ENCODE results near the gene MYO1E.

Gene MYO1E

DNA sequence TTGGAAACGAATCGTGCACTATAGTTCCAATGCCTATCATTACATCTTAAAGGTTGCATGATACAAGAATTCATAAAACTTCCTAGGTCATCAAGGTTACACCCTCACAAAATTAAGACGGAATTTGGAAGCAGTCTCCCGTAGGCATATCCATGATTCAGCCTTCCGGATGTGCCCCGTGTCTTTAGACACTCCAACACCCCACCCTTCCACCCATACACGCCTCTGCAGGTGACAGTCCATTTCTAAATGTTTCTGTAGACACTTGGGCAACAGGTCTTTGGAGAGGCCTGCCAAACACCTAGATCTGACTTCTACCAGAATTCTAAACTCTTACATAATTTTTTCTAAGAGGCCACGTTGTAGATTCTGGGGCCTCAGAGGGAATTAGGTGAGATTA, 116.2 kb downstream of the MYO1E start:
- no peak for DNase-seq

DNA sequence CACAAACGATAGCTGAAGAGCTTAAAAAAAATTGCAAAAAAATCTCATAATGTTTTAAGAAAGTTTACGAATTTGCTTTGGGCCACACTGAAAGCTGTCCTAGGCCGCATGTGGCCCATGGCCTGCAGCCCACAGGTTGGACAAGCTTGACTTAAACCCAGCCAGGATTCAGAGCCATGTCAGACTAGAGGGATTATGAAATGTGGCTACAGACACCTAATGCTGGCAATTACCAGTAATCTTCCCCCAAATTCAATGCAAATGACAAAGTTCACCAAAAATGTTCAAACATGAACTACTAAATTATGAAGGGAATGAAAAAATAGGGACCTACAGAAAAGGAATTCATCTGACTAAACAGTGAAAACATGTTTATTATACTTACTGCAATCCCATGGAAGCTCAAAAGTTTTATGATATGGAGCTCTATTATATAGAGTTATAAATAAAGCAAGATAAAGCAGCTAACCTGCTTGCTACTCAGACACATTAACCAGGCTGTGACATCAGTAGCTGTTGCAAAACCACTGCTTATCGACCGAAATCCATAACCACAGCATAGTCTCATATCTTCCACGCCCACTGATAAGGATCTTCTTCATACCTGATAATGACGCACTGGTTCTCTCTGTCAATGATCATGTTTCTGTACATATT, 116.9 kb downstream of the MYO1E start:
- no peak for DNase-seq

DNA sequence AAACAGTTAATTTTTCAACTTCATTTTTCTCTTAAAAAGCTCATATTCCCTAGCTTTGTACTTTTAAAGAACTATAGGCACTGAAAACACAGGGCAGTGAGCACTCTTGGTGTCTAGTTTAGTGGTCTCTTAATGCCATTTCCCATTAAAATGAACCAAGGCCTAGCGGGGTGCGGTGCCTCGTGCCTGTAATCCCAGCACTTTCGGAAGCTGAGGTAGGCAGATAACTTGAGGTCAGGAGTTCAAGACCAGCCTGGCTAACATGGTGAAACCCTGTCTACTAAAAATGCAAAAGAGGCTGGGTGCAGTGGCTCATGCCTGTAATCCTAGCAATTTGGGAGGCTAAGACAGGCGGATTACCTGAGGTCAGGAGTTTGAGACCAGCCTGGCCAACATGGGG, 120.5 kb downstream of the MYO1E start:
- no peak for DNase-seq

DNA sequence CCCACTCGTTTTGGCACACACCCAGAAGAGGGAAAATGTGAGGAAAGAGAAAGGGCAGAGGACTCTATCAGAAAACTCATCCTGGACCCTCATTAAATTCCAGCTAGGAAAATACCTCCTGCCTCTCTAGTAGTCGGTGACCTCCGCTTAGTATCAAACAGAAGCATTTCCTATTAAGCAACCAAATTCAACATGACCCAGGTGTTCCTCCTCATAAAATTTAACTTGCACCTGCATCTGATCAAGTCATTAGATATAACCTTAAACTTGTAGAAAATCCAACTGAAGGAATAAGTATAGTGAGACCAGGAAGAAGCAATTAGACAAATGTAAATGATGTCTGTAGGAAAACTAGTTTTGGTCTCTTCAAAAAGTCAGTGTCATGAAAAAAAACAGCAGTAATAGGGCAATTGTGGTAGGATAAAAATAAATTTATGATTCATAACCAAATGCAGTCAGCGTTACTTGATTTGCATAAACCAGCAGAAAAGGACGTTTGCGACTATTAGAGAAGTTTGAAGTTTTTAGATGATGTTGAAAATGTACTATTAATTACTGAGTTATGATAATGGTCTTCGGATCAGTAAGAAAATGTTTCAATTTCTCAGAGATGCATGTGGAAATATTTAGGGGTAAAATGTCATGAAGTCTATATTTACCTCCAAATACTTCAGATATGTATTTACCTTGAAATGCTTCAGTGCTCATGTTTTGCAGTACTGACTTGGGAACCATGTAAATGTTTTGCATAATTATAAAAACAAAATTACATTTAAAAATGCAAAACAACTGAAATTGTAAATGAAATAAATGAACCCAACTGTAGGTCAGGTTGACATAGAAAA, 121.4 kb downstream of the MYO1E start:
- no peak for DNase-seq

DNA sequence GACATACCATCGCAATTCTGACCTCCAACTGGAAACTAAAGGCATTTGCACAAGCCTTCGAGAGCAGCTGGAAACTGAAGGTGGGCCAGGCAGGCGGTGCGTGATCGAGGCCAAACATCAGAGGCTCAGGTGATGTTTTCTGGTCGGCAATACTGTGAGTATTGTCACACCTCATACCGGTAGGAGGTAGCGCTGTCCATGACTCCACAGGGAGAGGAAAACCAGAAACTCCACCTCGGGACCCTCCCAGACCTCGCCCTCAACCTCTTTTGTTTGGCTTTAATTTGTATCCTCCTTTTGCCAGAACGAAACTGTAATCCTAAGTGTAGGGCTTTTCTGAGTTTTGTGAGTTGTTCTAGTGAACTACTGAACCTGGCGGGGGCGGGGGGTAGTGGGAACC, 122.4 kb downstream of the MYO1E start:
- no peak for DNase-seq

DNA sequence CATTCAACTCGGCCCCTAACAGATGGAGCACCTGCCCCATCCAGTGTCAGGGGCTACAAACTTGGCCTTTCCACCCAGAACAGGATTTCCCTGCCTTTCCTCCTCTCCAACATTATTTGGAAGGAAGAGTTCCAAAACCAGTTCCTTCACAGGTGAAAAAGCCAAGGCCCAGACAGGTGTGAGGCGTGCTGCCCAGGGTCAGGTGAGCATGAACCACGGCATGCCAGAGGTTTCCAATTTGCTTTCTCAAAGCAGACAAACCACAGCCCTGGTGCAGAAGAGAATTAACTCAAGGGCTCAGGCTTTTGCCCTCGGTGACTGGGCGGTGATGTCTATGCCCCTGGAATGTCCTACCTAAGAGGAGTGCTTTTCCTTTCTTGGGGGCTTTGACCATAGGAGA, 122.9 kb downstream of the MYO1E start:
- no peak for DNase-seq

DNA sequence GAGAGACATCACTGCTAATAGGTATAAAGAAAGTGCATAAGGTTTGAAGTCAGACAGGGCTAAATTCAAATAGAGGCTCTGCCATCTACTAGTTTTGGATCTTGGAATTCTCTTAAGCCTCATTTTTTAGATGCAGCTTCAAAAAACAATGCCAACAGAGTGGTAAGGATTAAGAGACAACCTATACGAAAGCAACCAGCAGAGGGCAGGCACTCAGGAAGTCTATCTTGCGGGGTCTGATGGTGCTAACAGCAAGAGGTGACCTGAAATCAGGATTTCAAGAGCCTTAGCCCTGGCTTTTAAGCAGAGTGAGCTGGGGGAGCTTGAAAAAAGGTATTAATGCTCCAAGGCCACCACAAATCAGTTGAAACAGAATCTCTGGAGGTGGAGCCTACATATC, 125.3 kb downstream of the MYO1E start:
- DNase-seq, result peak; percentile 18 to 63

DNA sequence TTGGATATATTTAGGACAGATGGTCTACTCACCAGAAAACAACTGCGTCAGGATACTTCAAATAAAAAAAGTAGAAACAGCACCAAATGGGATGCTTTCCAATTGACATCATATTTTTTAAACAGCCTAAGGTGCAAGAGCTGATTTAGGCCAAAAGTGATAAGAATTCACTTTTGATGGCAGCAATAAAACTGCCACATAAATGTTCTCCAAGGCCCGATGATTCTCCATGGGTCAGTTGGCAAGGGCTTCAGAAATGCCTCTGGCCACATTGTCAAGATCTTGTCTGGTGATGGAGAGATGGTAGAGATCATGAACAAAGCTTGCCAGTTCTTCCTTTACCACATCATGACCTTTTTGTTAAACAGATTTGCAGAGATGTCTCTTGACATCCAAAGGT, 127.1 kb downstream of the MYO1E start:
- DNase-seq, result no peak

DNA sequence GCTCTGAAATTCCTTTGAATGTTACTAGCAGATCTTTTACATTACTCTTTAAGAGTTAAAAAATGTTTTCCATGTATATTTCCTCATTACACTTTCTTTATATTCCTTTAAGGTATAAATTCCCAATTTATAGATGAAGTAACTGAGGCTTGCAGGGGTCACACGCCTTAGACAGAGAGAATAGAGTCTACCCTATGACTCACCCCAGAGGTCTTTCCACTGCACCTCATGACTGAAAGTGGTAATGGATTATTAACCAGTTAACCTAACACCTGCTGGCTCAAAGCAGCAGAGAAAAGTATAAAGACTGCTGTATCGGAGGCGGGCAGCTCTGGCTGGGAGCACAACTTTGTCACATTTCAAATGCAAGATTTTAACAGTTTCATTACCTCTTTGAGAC, 128.3 kb downstream of the MYO1E start:
- DNase-seq, result no peak

DNA sequence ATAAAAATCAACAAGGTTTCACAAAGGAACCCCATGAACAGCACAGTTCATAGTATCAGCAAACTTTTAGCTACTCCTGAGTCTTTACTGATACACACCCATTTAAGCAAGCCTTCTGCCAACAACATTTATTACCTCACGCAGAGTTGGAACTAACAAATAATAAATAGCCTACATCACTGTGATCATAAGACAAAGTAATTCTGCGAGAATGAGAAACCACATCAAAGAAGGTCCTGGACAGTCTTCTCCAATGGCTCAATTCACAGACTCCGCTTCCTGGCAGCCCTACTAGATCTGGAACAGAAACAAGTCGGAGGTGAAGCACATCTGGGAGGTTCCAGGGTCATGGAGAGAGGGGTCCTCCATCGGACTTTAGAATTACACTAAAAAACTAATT, 129.0 kb downstream of the MYO1E start:
- DNase-seq, result no peak

DNA sequence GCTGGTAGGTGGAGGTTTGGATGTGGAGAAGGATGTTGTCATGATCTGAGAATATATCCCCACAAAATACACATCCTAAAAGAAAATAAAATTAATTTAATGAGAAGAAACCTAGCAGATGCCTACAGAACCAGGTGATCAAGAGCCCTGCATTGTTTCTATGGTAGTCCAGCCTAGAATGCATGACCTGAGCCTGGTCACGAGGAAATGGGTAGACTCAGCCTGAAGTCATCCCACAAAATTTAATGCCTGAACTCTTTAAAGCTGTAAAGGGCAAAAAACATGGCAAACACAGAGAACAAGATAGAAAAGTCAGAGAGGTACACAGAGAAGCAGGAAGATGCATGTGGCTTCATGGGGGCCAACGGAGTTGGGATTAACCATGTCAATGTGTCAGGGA, 130.0 kb downstream of the MYO1E start:
- DNase-seq, result no peak

DNA sequence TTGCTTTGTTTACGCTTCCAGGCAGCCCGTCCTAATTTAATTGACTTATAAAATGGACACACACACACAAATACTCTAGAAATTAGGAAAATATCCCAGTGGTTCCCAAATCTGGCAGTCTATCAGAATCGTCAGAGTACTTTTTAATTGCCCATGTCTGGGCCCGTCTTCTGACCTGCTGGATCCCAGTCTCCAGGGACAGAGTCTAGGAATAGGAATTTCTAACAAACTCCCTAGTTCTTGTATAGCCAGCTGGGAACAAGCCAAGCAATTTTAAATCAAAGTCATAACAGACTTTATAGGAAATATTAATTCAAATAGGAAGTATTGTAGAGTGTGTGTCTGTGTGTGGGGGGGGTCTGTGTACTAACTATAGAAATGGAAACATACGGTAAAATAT, 132.6 kb downstream of the MYO1E start:
- DNase-seq, result no peak

DNA sequence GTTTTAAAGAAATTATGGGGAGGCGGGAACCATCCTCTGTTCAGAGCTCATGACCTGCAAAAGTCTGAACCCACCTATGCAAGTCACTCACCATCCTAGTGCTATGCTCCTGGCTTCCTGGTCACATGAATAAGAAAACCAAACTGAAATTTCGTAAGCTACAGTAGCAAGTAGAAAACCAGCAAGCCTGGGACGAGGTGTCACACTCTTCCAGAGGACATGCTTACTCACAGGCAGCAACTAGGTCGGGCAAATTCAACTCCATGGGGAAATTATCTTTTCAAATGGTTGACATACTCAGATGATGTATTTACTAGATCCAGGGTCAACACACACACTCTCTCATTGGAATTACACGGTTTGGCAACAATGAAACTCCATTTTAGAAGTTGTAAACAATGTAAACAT, 134.7 kb downstream of the MYO1E start:
- DNase-seq, result no peak

DNA sequence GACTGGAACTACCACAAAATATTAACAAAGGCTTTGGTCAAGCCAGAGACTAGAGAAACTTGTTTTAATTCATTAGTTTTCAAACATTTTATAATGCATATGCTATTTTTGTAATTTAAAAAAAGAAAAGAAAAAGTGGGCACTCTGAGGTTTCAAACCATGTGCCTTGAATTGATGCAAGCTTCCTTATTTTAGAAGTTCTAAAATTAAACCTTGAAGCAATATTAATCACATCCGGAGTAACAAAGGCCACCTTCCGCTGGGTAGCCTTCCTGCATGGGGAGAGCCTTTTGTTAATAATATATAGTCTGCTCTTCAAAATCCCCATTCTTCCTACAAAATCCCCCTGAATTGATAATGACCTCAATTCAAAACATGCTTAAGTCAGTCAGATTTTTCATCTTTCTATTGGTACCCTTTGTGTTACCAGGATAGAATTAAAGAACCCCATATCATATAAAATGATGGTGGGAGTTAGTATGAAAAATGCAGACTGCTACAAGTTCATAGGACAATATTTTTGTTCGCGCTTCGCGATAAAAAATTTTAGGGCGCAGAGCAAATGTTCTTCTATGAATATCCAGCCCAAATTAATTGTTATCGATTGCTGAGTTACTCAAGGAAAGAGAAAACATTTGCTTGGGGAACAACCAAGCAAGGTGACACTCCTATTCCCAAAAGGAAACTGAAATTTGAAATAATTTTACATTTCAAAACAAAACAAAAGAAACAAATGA, 135.4 kb downstream of the MYO1E start:
- no peak for DNase-seq

DNA sequence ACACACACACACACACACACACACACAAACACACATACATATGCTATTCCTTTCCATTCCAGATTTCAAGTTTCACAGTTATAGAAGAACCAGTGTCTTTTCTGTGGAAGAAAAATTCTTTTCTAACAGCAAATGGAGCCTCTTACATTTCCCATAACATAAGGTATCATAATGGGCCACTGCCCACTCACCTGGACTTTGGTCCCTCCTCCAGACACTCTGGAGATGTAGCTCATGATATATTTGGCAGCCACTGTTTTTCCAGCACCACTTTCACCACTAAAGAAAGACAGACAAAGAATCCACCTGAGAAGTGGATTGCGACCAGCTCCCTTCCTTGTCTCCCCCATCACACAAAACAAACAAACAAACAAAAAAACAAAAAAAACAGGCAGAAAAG, 136.3 kb downstream of the MYO1E start:
- DNase-seq, result no peak

DNA sequence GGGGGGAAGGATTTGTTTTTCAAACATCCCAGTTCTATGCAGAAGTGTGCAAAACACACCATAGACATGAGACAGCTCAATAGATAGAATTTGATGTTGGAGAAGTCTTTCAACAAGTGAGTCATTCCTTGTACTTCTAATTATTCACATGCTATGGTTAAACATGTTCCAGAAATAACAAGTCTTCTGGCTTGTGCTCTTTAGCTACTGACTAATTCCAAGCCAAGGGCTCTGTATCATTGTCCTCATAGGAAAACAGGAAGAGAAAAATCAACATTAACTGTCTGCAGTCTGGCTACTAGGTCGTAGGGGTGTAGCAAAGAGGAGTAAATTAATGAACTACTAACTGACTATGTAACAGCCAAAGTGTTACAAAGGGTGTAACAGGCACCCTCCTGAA, 140.2 kb downstream of the MYO1E start:
- no peak for DNase-seq

DNA sequence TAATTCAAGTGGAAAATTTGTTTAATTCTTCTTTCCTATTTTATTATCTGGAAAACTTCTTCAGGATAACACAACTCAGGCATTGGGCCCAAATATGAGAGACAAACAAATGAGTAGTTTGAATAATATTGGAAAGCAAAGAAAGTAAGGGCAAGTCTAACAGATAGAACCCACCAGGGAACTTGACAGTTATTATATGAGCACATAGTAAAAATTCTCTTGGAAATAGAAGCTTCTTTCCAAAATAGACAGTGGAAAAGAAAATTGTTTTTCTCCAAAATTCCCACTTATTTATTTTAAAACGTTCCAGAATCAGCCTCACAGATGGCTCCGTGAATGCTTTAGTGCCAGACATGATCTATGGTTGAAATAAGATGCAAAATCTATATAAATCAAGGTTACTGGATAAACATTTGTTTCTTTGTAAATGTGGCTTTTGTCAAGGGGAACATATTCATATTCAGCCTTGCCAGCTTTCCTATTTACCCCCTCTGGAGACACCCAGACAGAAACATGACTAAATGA, 142.1 kb downstream of the MYO1E start:
- DNase-seq, result no peak

DNA sequence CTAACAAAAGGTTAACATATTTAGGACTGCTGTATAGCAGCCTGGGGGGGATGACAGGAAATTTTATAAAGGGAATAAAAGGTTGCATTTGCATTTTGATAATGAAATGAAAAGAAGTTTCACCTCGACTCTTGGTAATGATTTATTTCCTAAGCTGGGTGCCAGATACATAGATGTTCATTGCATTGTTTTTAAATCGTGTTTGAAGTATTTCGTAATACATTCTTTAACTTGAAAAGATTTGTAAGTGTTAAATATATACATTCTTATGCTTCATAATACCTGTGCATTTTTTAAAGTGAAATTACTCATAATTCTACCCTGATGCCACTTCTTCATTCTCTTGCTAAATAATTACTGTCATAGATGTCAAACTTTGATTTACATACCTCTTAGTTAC, 143.2 kb downstream of the MYO1E start:
- DNase-seq, result no peak

DNA sequence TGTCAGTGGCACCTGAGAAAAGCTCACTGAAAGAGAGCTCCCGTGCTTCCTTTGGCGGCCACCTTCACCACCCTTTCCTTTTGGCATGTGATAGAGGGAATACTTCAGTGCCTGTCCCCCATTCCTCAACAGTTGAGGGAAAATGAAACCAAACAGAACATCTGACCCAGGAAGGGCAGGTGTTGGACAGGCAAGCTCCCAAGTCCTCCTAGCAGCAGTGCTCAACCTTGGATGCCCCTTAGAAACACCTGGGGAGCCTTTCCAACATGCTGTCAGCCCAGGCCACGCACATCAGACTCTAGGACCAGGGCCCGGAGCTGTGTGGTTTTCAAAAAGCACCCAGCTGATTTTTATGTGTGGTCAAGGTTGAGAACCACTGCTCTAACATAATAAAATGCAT, 143.7 kb downstream of the MYO1E start:
- no peak for DNase-seq

DNA sequence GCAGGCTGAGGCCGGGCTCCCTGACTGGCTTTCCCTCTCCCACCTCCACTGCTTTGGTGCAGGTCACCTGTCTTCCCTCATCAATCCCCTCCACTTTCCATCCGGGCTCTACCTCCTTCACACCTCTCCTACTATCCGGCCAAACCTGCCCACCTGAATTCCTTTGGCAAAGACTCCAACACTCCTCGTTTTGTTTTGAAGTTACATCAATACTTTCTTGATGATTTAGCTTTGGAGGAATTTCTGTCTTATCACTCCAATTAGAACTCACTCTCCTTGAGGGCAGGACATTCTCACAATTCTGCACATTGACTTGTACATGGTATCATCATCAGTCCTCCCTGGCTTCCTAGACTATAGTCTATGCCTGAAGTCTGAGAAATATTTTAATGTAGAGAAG, 145.7 kb downstream of the MYO1E start:
- no peak for DNase-seq

DNA sequence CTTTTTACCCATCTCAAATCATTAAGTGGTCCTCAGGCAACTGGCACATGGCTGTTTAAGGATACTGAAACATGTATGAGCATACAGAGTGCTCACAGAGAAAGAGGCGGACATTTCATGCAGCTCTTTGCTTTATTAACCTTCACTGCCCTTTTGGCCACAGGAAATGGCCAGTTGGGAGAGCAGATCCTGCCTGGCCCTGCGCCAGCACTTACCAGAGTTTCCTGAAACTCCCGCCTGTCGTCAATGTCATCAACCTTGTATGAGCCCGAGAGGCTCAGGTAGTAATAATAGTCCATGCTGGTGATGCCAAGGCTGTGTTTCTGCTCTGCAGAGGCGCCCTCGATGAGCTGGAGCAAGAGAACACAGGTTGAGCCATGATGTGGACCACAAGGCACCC, 148.2 kb downstream of the MYO1E start:
- no peak for DNase-seq

DNA sequence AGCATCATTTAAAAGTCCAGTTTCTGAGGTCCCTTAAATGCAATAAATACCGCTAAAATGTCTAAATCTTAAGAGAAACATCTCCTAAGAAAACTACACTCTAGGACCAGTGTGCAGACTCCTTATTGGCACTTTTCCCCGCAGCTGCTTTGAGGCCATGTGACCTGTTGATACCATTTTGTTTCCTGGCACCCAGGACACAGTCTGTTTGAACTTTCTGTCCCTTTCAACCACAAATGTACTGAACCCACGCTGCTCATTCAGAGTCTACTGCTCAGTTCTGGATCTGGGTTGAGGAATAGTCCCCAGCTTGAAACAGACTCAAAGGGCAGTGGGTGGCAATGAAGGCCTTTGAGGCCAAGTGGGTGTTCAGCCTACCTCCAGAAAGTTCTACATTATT, 148.9 kb downstream of the MYO1E start:
- DNase-seq, result no peak

DNA sequence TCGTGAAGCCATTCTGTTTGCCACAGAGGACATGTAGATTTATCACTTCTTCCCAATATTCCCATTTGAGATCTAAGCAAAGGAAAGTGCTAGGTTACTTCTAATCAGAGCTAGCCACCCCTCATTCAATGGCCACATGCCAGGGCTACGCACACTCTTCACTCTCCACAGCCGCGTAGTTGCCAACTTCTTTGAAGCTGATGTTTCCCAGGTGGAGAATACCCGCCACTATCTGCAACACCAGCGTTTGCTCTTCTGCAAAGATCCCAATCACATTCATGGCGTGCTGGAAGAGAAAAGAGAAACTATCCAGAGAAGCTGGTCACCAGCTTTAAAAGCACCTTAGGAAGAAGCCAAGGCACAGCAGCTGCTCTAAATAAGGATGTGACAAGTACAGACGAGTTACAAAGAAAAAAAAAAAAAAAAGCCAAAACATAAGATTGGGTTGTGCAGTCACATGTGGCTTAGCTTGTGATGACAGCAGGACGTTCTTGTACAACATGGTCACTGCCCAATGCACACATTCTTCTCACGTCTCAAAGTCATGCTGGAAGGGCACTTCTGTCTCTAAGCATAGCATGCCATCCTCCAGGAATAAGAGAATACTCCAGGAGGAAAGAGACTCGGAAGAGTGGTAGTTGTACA, 149.6 kb downstream of the MYO1E start:
- no peak for DNase-seq
